ENCODE results near the gene ARL8B.

Gene ARL8B

GRCh38 chr3:5217824-5218595 lies 95.9 kb downstream of the ARL8B start:
- DNase-seq: no peak

GRCh38 chr3:5218815-5219214 lies 96.7 kb downstream of the ARL8B start:
- DNase-seq: no peak

DNA sequence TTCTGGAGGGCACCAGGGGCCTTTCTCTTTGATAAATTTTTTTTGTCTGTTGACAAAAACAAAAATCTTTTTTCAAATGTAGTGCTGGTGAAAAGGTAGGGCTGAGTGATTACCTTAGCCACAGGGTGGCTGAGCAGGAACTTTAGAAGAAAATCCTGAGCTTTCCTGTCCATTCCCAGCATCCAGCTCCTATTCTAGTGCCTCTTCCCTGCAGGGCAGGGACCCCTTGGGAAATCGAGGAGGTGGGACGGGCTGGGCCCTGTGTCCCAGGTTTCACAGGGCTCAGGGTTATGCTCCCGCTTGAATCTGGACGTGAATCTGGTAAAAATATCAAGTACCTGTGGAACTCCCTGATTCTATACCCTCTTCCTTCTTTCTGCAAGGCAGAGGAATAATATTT lies 97.1 kb downstream of the ARL8B start:
- no peak for DNase-seq

DNA sequence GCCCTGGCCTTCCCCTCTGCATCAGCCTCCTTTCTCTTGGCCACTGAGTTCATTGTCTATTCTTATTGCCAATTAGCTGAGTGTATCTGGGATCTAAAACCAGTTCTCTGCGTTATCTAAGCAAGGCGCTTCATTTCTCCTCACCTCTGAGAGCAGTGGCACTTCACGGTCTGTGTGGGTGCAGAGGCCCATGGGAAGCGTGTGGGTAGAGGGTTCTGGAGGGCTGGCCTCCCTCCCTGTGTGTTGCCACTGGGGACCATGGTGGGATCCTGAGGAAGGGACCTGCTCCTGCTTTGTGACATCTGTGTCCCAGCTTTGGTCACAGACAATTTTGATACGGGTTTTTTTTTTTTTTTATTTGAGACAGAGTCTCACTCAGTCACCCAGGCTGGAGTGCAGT lies 98.1 kb downstream of the ARL8B start:
- DNase-seq: no peak

- DNase-seq: no peak
Observed at GRCh38 chr3:5220667-5221431, 98.8 kb downstream of the ARL8B start.

DNA sequence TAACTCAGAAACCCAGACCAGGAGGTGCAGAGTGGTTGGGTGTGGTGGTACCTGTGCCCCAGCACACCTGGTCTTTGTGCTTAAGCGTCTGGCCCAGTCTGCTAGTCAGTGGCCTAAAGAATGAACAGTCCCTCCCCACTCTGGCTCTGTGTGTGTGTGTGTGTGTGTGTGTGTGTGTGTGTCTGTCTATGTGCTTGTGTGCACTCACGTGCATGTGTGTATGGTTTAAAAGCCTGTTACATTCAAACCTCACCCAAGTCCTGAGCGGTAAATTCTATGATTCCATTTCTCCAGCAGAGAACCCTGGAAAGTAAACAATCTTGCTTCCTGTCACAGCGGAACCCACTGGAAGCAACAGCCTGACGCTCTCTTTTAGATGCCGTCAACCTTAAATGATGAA lies 99.6 kb downstream of the ARL8B start:
- no peak for DNase-seq

GRCh38 chr3:5222283-5223005 lies 100.4 kb downstream of the ARL8B start:
- DNase-seq: no peak

GRCh38 chr3:5226783-5227182 lies 104.7 kb downstream of the ARL8B start:
- no peak for DNase-seq

DNA sequence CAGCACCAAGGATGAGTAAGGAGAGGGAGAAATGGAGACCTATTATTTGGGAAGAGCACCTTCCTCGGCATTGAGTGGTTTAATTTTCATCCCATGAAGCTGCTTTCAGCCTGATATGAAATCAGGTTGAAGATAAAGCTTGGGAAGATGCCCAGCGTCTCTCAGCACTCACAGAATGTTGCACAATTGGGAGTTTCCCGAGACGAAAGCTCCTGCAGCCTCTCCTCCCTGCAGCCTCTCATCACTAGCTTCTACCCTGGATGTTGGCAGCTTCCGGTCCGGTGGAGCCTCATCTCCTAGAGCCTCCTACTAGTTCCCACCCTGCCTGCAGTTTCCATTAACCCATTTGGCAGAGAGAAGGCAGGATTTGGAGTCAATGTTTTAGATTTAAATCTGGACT lies 105.7 kb downstream of the ARL8B start:
- no peak for DNase-seq

DNA sequence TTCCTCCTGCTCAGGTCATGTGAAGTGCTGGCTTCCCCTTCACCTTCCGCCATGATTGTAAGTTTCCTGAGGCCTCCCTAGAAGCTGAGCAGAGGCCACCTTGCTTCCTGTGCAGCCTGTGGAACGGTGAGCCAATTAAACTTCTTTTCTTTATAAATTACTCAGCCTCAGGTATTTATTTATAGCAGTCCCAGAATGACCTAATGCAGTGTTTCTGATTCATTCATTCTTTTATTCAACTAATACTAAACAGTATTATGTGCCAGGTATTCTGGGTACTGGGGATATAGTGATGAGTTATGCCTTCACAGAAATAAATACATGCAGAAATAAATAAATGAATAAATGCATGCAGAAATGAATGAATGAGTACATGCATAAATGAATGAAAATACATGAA lies 107.3 kb downstream of the ARL8B start:
- no peak for DNase-seq

All from activated gamma-delta T cell treated with Interleukin-2 at 50 U/mL for 16 hours (primary cell).